Panc1 (cell line): ENCODE measurements around the gene LRP1B.

ENCODE experiments used
- POLR2AphosphoS5 ChIP-seq: IDR thresholded peaks from 2 replicates; pipeline ENCODE4 v1.6.1; 2012; ENCODE audit warnings: mild to moderate bottlenecking, low read depth, low read length, moderate library complexity
- SIN3A ChIP-seq: IDR thresholded peaks from 2 replicates; pipeline ENCODE4 v1.6.1; 2012; ENCODE audit warnings: low read depth, mild to moderate bottlenecking, low read length, moderate library complexity, borderline replicate concordance; ENCODE audit not compliant: insufficient read depth
- TCF7L2 ChIP-seq: IDR thresholded peaks from 2 replicates; pipeline ENCODE4 v1.6.1; 2011; ENCODE audit warnings: mild to moderate bottlenecking, low read depth, low read length, inconsistent platforms
- TF ChIP-seq, protein P1 (sequence below), 2 experiments: IDR thresholded peaks; 2 replicates each; pipeline ENCODE4 v1.6.1; 2011 to 2012; ENCODE audit warnings: low read depth in 2 of 2, control low read depth in 1 of 2, low read length in 1 of 2, mild to moderate bottlenecking in 1 of 2, moderate library complexity in 1 of 2; ENCODE audit not compliant: insufficient read depth in 1 of 2
- TF ChIP-seq, protein P2 (sequence below): fragments of 450-650 bp; IDR thresholded peaks from 2 replicates; pipeline ENCODE4 v1.5.1; 2017; ENCODE audit warnings: mild to moderate bottlenecking

DNA sequence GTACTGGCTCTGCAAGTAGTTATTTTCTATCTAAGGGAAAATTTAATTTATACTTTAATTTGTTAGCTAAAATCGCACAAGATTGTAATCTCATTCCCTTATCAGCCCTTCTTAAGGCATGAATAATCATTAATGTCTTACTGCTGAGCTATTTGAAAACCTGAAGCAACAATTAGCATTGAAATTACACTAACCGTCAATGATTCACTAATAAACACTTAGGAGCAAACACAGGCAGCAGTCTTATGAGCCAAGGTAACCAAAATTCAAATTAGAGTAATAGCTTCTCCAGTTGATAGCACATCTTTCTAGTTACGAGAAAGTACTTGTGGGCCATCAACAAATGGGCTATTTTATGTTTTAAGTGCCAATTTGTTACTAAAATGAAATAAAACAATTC lies 1289.7 kb downstream of the LRP1B start:
- TF ChIP-seq, protein P1, sequence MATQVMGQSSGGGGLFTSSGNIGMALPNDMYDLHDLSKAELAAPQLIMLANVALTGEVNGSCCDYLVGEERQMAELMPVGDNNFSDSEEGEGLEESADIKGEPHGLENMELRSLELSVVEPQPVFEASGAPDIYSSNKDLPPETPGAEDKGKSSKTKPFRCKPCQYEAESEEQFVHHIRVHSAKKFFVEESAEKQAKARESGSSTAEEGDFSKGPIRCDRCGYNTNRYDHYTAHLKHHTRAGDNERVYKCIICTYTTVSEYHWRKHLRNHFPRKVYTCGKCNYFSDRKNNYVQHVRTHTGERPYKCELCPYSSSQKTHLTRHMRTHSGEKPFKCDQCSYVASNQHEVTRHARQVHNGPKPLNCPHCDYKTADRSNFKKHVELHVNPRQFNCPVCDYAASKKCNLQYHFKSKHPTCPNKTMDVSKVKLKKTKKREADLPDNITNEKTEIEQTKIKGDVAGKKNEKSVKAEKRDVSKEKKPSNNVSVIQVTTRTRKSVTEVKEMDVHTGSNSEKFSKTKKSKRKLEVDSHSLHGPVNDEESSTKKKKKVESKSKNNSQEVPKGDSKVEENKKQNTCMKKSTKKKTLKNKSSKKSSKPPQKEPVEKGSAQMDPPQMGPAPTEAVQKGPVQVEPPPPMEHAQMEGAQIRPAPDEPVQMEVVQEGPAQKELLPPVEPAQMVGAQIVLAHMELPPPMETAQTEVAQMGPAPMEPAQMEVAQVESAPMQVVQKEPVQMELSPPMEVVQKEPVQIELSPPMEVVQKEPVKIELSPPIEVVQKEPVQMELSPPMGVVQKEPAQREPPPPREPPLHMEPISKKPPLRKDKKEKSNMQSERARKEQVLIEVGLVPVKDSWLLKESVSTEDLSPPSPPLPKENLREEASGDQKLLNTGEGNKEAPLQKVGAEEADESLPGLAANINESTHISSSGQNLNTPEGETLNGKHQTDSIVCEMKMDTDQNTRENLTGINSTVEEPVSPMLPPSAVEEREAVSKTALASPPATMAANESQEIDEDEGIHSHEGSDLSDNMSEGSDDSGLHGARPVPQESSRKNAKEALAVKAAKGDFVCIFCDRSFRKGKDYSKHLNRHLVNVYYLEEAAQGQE (IDR thresholded peaks at IDR 0.05; ENCODE audit: insufficient read depth in 1 of 2, low read depth in 2 of 2, low read length in 1 of 2), result no peak
- TF ChIP-seq, protein P2, sequence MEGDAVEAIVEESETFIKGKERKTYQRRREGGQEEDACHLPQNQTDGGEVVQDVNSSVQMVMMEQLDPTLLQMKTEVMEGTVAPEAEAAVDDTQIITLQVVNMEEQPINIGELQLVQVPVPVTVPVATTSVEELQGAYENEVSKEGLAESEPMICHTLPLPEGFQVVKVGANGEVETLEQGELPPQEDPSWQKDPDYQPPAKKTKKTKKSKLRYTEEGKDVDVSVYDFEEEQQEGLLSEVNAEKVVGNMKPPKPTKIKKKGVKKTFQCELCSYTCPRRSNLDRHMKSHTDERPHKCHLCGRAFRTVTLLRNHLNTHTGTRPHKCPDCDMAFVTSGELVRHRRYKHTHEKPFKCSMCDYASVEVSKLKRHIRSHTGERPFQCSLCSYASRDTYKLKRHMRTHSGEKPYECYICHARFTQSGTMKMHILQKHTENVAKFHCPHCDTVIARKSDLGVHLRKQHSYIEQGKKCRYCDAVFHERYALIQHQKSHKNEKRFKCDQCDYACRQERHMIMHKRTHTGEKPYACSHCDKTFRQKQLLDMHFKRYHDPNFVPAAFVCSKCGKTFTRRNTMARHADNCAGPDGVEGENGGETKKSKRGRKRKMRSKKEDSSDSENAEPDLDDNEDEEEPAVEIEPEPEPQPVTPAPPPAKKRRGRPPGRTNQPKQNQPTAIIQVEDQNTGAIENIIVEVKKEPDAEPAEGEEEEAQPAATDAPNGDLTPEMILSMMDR, result no peak
- TF ChIP-seq TCF7L2, result no peak
- no peak for TF ChIP-seq POLR2AphosphoS5
- TF ChIP-seq SIN3A, result no peak
